Epithelial cell of esophagus (primary cell): ENCODE measurements around the gene SCRN3.
A peak's percentile ranks its signal among the peaks of the same experiment; 100 is the strongest.
"Not testable (repeated sequence)": the region's sequence is repeated elsewhere in the genome, so short reads cannot be mapped to it uniquely, and the experiment has no call there.

Experiments used
- DNase-seq: peaks from one replicate; pipeline ENCODE4 v3.0.0; 2010; ENCODE audit warnings: low read depth
- H3K4me3 ChIP-seq: 2 replicates; pipeline ENCODE4 v1.5.1; 2011; ENCODE audit warnings: mild to moderate bottlenecking, low read length, control low read depth
- CTCF ChIP-seq: IDR thresholded peaks from 2 replicates; pipeline ENCODE4 v1.5.1; 2011; ENCODE audit warnings: low read depth, mild to moderate bottlenecking, low read length, control low read depth, inconsistent platforms; ENCODE audit not compliant: insufficient read depth; ENCODE audit errors: missing control alignments

The SCRN3 gene

DNA sequence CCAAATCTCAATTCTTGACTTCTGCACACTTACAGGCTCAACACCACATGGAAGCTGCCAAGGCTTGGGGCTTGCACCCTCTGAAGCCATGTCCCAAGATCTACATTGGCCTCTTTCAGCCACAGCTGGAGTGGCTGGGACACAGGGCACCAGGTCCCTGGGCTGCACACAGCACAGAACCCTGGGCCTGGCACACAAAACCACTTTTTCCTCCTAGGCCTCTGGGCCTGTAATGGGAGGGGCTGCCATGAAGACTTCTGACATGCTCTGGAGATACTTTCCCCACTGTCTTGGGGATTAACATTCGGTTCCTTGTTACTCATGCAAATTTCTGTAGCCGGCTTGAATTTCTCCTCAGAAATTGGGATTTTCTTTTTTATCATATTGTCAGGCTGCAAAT is 30.9 kb upstream of the SCRN3 start:
- no peak for TF ChIP-seq CTCF
- no peak for DNase-seq
- H3K4me3 ChIP-seq = no peak overlapping the region

DNA sequence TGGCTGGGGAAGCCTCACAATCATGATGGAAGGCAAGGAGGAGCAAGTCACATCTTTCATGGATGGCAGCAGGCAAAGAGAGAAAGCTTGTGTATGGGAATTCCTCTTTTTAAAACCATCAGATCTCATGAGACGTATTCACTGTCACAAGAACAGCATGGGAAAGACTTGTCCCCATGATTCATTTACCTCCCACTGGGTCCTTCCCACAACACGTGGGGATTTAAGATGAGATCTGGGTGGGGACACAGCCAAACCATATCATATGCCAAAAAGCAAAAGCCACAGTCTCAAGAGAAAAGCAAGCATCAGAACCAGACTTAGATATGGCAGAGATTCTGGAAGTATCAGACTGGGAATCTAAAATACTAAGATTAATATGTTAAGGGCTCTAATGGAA is 30.0 kb upstream of the SCRN3 start:
- no peak overlapping the region for H3K4me3 ChIP-seq
- TF ChIP-seq CTCF = no peak
- no peak for DNase-seq

DNA sequence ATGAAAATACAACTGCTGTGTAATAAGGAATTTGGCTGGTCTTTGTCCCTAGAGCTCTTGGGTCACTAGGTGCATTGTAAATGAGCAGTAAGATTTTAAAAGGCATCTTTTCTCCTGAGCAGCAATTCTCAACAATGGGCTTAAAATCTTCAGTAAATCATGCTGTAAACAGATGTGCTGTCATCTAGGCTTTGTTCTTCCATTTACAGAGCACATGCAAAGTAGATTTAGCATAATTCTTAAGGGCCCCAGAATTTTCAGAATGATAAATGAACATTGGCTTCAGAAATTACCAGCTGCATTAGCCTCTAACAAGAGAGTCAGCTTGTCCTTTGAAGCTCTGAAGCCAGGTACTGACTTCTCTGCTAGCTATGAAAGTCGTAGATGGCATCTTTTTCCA is 26.8 kb upstream of the SCRN3 start:
- H3K4me3 ChIP-seq = no peak overlapping the region
- TF ChIP-seq CTCF = no peak
- DNase-seq = no peak

GRCh38 chr2:174376967-174377366 is 18.6 kb upstream of the SCRN3 start:
- H3K4me3 ChIP-seq = no peak overlapping the region
- no peak for TF ChIP-seq CTCF
- peak; percentile 30 for DNase-seq

- H3K4me3 ChIP-seq = no peak overlapping the region
- no peak for DNase-seq
- TF ChIP-seq CTCF = no peak
Measured at GRCh38 chr2:174383796-174384195, 11.7 kb upstream of the SCRN3 start.

DNA sequence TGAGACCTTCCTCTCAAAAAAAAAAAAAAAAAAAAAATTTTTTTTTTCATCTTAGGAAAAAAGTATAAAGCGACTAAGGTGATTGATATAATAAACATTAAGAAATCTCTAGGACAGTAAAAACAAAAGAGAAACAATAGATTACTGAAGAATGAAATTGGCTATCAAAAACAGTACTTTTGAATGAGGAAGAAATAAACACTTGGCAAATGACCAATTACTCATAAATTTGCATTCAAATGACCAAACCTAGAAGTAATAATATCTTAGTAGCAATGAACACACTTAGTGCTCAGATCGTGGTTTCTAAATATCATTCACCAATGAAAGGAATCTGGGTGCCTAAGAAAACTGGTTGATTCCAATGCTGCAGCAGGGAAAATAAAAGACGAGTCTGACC is 10.3 kb upstream of the SCRN3 start:
- no peak for TF ChIP-seq CTCF

GRCh38 chr2:174388706-174389105 is 6.8 kb upstream of the SCRN3 start:
- not testable (repeated sequence) for H3K4me3 ChIP-seq, DNase-seq

More for the DNA sequence above, 10.3 kb upstream of the SCRN3 start:
- no peak overlapping the region for H3K4me3 ChIP-seq
- no peak for DNase-seq

GRCh38 chr2:174389542-174389941 is 6.0 kb upstream of the SCRN3 start:
- DNase-seq = no peak
- no peak overlapping the region for H3K4me3 ChIP-seq
- TF ChIP-seq CTCF = no peak

- not testable (repeated sequence) for H3K4me3 ChIP-seq, DNase-seq
Measured at GRCh38 chr2:174390303-174390702, 5.2 kb upstream of the SCRN3 start.
